Loucy (cell line): ENCODE results near the gene PCDHB16.
"Not testable (repeated sequence)": the region's sequence is repeated elsewhere in the genome, so short reads cannot be mapped to it uniquely, and the experiment has no call there.

ENCODE experiments used
- CTCF ChIP-seq: fragments of 200-600 bp; sonication (generic); conservative IDR thresholded peaks from 2 replicates; pipeline ENCODE4 v1.5.1; 2014; ENCODE audit warnings: mild to moderate bottlenecking, antibody characterized with exemption, low read length
- EZH2phosphoT487 ChIP-seq: fragments of 200-600 bp; IDR thresholded peaks from 2 replicates; pipeline ENCODE4 v1.6.1; 2018; ENCODE audit warnings: antibody characterized with exemption, mild to moderate bottlenecking, moderate library complexity, borderline replicate concordance

GRCh38 chr5:141201126-141201525 lies 18.9 kb downstream of the PCDHB16 start:
- TF ChIP-seq CTCF, EZH2phosphoT487: not testable (repeated sequence)
